Tibial artery (tissue), 4 donors: Measurements from ENCODE around the gene TXLNG.
A peak's percentile ranks its signal among the peaks of the same experiment; 100 is the strongest.

Source experiments
- DNase-seq, 2 donors: peaks; one replicate each; pipeline ENCODE4 v3.0.0-alpha.2; 2019
- H3K27ac ChIP-seq, 2 donors: fragments of 200-600 bp; sonication (generic) in 1 of 2; 1 replicate in 1 of 2; 2 replicates in 1 of 2; pipeline ENCODE4 v1.5.1; 2018 to 2019; ENCODE audit warnings: mild to moderate bottlenecking in 1 of 2
- H3K27me3 ChIP-seq, 2 donors: fragments of 200-600 bp; sonication (generic) in 1 of 2; one replicate each; pipeline versions ENCODE4 v1.5.1 to v1.6.0; 2016 to 2019
- H3K36me3 ChIP-seq, 3 donors: fragments of 200-600 bp; sonication (generic) in 2 of 3; one replicate each; pipeline ENCODE4 v1.5.1; 2016 to 2019; ENCODE audit warnings: mild to moderate bottlenecking in 2 of 3
- H3K4me1 ChIP-seq, 4 donors: fragments of 200-600 bp; sonication (generic) in 2 of 4; 1 replicate in 3 of 4; 2 replicates in 1 of 4; pipeline ENCODE4 v1.5.1; 2016 to 2019
- H3K4me3 ChIP-seq, 2 donors: fragments of 200-600 bp; sonication (generic) in 1 of 2; 1 replicate in 1 of 2; 2 replicates in 1 of 2; pipeline ENCODE4 v1.5.1; 2018 to 2019; ENCODE audit warnings: mild to moderate bottlenecking in 2 of 2
- H3K9me3 ChIP-seq, 3 donors: fragments of 200-600 bp; sonication (generic) in 1 of 3; one replicate each; pipeline ENCODE4 v1.5.1; 2016 to 2019
- CTCF ChIP-seq, 2 experiments: fragments of 200-600 bp in 1 of 2; fragments of 450-650 bp in 1 of 2; IDR thresholded peaks; one replicate each; pipeline ENCODE4 v1.5.1; 2017 to 2019; ENCODE audit warnings: antibody characterized with exemption in 2 of 2, mild to moderate bottlenecking in 1 of 2, moderate library complexity in 1 of 2
- intact Hi-C: fragments of 100-400 bp; cut with DNase I; formaldehyde crosslinking; loops from one replicate; pipeline ENCODE4 v1.15.0; 2023; ENCODE audit warnings: low total_unique reads

The TXLNG gene

DNA sequence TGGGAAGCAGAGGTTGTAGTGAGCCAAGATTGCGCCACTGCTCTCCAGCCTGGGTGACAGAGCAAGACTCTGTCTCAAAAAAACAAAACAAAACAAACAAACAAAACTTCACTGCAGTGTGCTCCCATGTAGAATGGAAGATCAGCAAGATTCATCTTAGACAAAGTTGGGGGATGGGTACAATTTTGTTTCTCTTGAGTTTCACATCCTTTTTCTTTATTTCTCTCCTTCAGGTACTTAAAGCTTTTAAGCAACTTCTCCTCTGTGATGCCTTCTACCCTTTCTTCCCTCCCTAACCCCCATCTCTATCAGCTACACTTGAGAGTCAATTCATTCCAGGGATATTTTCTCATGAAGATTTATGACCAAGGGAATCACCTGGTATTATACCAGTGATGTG is 99.4 kb downstream of the TXLNG start:
- Histone ChIP-seq H3K27ac (no peak overlapping the region), H3K4me3 (no peak overlapping the region), H3K36me3 (no peaks in the 10 kb centered on the region), H3K4me1 (peaks cover 0 to 3% (median 0%) of the 10 kb centered on the region in 4 donors), H3K9me3 (no peaks in the 10 kb centered on the region), H3K27me3 (no peaks in the 10 kb centered on the region)
- TF ChIP-seq CTCF (IDR thresholded peaks at IDR 0.05) = no peak
- no peak for DNase-seq
- intact Hi-C loops = no loop called here

GRCh38 chrX:16892504-16893362 is 106.5 kb downstream of the TXLNG start:
- Histone ChIP-seq H3K4me1 (no peaks in the 10 kb centered on the region), H3K9me3 (no peaks in the 10 kb centered on the region), H3K27ac (no peak overlapping the region), H3K27me3 (no peaks in the 10 kb centered on the region), H3K36me3 (no peaks in the 10 kb centered on the region), H3K4me3 (no peak overlapping the region)
- intact Hi-C loops = no loop called here
- peak; percentile 72 to 73 for DNase-seq
- peak; percentile 61 to 65 for TF ChIP-seq CTCF (IDR thresholded peaks at IDR 0.05)
